ENCODE data around the gene RAB31. TPM values are rescaled to one million over a fixed set of nuclear protein-coding genes. Genes with fewer than 3 reads are reported as not detected.

RAB31 gene
- polyA plus RNA-seq, 1 of the 3 experiments (the other 2 are of a cell fraction) = 23.0 TPM

- POLR2A ChIA-PET = no interaction called here
- no peak overlapping the region for H3K9ac ChIP-seq
- no peak for DNase-seq
- no peaks in the 10 kb centered on the region for H3K36me3 ChIP-seq (replicated peaks in 1 of 2; ENCODE audit: control insufficient read depth in 1 of 2, insufficient read depth in 2 of 2, low read length in 1 of 2)
- H3K4me1 ChIP-seq (ENCODE audit: control insufficient read depth in 1 of 2, insufficient read depth in 2 of 2, low read depth in 1 of 2, low read length in 1 of 2) = no peaks in the 10 kb centered on the region; a peak in 2 of 4 replicates
- peaks cover 2% of the 10 kb centered on the region for H3F3A ChIP-seq (replicated peaks; ENCODE audit: insufficient read depth)
- no peaks in the 10 kb centered on the region for H3K9me2 ChIP-seq
- H4K20me1 ChIP-seq (ENCODE audit: insufficient read depth) = no peaks in the 10 kb centered on the region
- H3K9me3 ChIP-seq = no peaks in the 10 kb centered on the region
- CTCF ChIA-PET = interaction anchor here (0.7 kb wide), 1 partner anchor 11 kb away, joined by 3 read pairs; no protein-coding TSS in a partner anchor
- H3K27ac ChIP-seq (ENCODE audit: low read depth in 2 of 2, low read length in 1 of 2) = no peak overlapping the region
- H3K27me3 ChIP-seq (ENCODE audit: insufficient read depth) = no peaks in the 10 kb centered on the region
- no peaks in the 10 kb centered on the region for H3K79me2 ChIP-seq (ENCODE audit: insufficient read depth)
- 70% methylated on average over 6 of the region's 6 CpGs for WGBS (ENCODE audit: low lambda C conversion rate)
- no peak overlapping the region for H3K4me3 ChIP-seq (ENCODE audit: low read depth in 2 of 2, low read length in 1 of 2)
- H3K4me2 ChIP-seq = no peak overlapping the region
- TF ChIP-seq GATA2 (CRISPR knock-in tag; IDR thresholded peaks at IDR 0.05) (no peak), TCF12 (IDR thresholded peaks at IDR 0.05) (no peak), ELF1 (IDR thresholded peaks at IDR 0.05) (no peak), USF1 (IDR thresholded peaks at IDR 0.05; ENCODE audit: borderline replicate concordance, low read depth) (no peak), ZBTB33 (IDR thresholded peaks at IDR 0.05; ENCODE audit: borderline replicate concordance, low read depth) (no peak), MEF2A (IDR thresholded peaks at IDR 0.05; ENCODE audit: borderline replicate concordance, low read depth) (no peak), FOXM1 (IDR thresholded peaks at IDR 0.05; ENCODE audit: low read depth) (no peak), JUND (IDR thresholded peaks at IDR 0.05) (no peak), FOXJ3 (CRISPR knock-in tag; IDR thresholded peaks at IDR 0.05) (no peak), IRF3 (IDR thresholded peaks at IDR 0.05; ENCODE audit: low read depth, low read length) (no peak), NFIC (IDR thresholded peaks at IDR 0.05; ENCODE audit: borderline replicate concordance) (no peak), RAD21 (IDR thresholded peaks at IDR 0.05; ENCODE audit: low read length) (no peak), POLR2AphosphoS5 (IDR thresholded peaks at IDR 0.05; ENCODE audit: low read depth, low read length) (no peak), EZH2phosphoT487 (IDR thresholded peaks at IDR 0.05; ENCODE audit: borderline replicate concordance, low read depth) (no peak), CHD2 (IDR thresholded peaks at IDR 0.05; ENCODE audit: low read length, partially characterized antibody) (no peak), RXRA (IDR thresholded peaks at IDR 0.05; ENCODE audit: borderline replicate concordance, low read depth) (no peak), TAF1 (IDR thresholded peaks at IDR 0.05; ENCODE audit: borderline replicate concordance, low read depth, low read length) (no peak), GABPA (IDR thresholded peaks at IDR 0.05; ENCODE audit: low read depth) (no peak), EP300 (IDR thresholded peaks at IDR 0.05; ENCODE audit: borderline replicate concordance in 1 of 2, low read depth in 1 of 2, low read length in 1 of 2) (no peak)
- TF ChIP-seq, protein P1, sequence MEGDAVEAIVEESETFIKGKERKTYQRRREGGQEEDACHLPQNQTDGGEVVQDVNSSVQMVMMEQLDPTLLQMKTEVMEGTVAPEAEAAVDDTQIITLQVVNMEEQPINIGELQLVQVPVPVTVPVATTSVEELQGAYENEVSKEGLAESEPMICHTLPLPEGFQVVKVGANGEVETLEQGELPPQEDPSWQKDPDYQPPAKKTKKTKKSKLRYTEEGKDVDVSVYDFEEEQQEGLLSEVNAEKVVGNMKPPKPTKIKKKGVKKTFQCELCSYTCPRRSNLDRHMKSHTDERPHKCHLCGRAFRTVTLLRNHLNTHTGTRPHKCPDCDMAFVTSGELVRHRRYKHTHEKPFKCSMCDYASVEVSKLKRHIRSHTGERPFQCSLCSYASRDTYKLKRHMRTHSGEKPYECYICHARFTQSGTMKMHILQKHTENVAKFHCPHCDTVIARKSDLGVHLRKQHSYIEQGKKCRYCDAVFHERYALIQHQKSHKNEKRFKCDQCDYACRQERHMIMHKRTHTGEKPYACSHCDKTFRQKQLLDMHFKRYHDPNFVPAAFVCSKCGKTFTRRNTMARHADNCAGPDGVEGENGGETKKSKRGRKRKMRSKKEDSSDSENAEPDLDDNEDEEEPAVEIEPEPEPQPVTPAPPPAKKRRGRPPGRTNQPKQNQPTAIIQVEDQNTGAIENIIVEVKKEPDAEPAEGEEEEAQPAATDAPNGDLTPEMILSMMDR (IDR thresholded peaks at IDR 0.05) = no peak
- no peak overlapping the region for H2AFZ ChIP-seq (ENCODE audit: low read depth)
Measured at GRCh38 chr18:9700261-9700796, 7.8 kb upstream of the RAB31 start.

Data from SK-N-SH (cell line).